ENCODE results near the gene MORN1. TPM values are rescaled to one million over a fixed set of nuclear protein-coding genes. Genes with fewer than 3 reads are reported as not detected.
"Not testable (repeated sequence)": the region's sequence is repeated elsewhere in the genome, so short reads cannot be mapped to it uniquely, and the experiment has no call there.

Gene MORN1
- total RNA-seq, 1 experiment from 2014 or later, result 6.2 TPM

DNA sequence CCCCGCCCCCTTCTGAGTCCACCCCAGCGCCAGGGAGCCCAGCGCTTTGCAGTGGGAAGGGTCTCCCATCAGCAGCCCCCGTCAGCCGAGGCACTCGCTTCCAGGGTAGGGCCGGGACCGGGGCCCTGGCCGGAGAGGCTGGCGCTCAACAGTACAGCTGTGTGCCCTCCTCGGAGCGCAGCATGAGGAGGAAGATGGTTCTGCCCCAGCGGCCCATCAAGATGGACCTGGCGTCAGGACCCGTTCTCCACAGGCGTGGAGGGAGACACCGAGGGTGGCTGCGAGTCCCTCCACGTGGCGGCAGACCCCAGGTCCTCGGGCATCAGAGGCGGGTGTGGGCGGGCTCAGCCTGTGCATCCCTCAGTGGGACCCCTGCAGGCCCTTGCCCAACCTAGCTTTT is 54.3 kb downstream of the MORN1 start:
- no peak overlapping the region for H3K27ac ChIP-seq (ENCODE audit: low read length)
- no peaks in the 10 kb centered on the region for H3K9me3 ChIP-seq (ENCODE audit: low read length)
- no peaks in the 10 kb centered on the region for H3K27me3 ChIP-seq (ENCODE audit: low read length)
- no peak overlapping the region for H2AFZ ChIP-seq (ENCODE audit: low read length)
- H3K4me2 ChIP-seq (ENCODE audit: low read depth, low read length, poor library complexity, severe bottlenecking), result no peak overlapping the region
- no peak for DNase-seq
- H3K4me1 ChIP-seq (ENCODE audit: low read length), result no peaks in the 10 kb centered on the region
- H3K79me2 ChIP-seq (ENCODE audit: low read length), result no peaks in the 10 kb centered on the region
- H3K9ac ChIP-seq (ENCODE audit: low read length), result no peak overlapping the region
- no peaks in the 10 kb centered on the region for H4K20me1 ChIP-seq (ENCODE audit: insufficient read depth, low read depth, low read length)
- H3K36me3 ChIP-seq (ENCODE audit: insufficient read depth, low read length), result no peaks in the 10 kb centered on the region
- H3K9me2 ChIP-seq (replicated peaks; ENCODE audit: insufficient read depth, low read length), result no peaks in the 10 kb centered on the region
- no peak overlapping the region for H3K4me3 ChIP-seq (ENCODE audit: low read length)

GRCh38 chr1:2336499-2336898 is 54.9 kb downstream of the MORN1 start:
- no peaks in the 10 kb centered on the region for H3K9me2 ChIP-seq (replicated peaks; ENCODE audit: insufficient read depth, low read length)
- no peak overlapping the region for H3K4me3 ChIP-seq (ENCODE audit: low read length)
- no peaks in the 10 kb centered on the region for H3K79me2 ChIP-seq (ENCODE audit: low read length)
- no peaks in the 10 kb centered on the region for H3K27me3 ChIP-seq (ENCODE audit: low read length)
- no peak for DNase-seq
- no peaks in the 10 kb centered on the region for H4K20me1 ChIP-seq (ENCODE audit: insufficient read depth, low read depth, low read length)
- H3K4me1 ChIP-seq (ENCODE audit: low read length), result no peaks in the 10 kb centered on the region
- no peaks in the 10 kb centered on the region for H3K36me3 ChIP-seq (ENCODE audit: insufficient read depth, low read length)
- no peak overlapping the region for H3K9ac ChIP-seq (ENCODE audit: low read length)
- no peaks in the 10 kb centered on the region for H3K9me3 ChIP-seq (ENCODE audit: low read length)
- no peak overlapping the region for H3K27ac ChIP-seq (ENCODE audit: low read length)
- no peak overlapping the region for H2AFZ ChIP-seq (ENCODE audit: low read length)
- H3K4me2 ChIP-seq (ENCODE audit: low read depth, low read length, poor library complexity, severe bottlenecking), result no peak overlapping the region

GRCh38 chr1:2335721-2336455 is 55.5 kb downstream of the MORN1 start:
- no peak for DNase-seq
- Histone ChIP-seq H3K36me3 (ENCODE audit: insufficient read depth, low read length) (no peaks in the 10 kb centered on the region), H3K4me1 (ENCODE audit: low read length) (no peaks in the 10 kb centered on the region)

GRCh38 chr1:2334883-2335534 is 56.3 kb downstream of the MORN1 start:
- Histone ChIP-seq H3K79me2 (ENCODE audit: low read length) (no peaks in the 10 kb centered on the region), H3K9ac (ENCODE audit: low read length) (no peak overlapping the region), H2AFZ (ENCODE audit: low read length) (no peak overlapping the region), H3K4me1 (ENCODE audit: low read length) (no peaks in the 10 kb centered on the region), H3K27ac (ENCODE audit: low read length) (no peak overlapping the region), H3K4me3 (ENCODE audit: low read length) (no peak overlapping the region), H3K36me3 (ENCODE audit: insufficient read depth, low read length) (no peaks in the 10 kb centered on the region), H3K4me2 (ENCODE audit: low read depth, low read length, poor library complexity, severe bottlenecking) (no peak overlapping the region), H3K27me3 (ENCODE audit: low read length) (no peaks in the 10 kb centered on the region), H3K9me2 (replicated peaks; ENCODE audit: insufficient read depth, low read length) (no peaks in the 10 kb centered on the region), H4K20me1 (ENCODE audit: insufficient read depth, low read depth, low read length) (no peaks in the 10 kb centered on the region), H3K9me3 (ENCODE audit: low read length) (no peaks in the 10 kb centered on the region)
- no peak for DNase-seq

More at GRCh38 chr1:2335721-2336455, 55.5 kb downstream of the MORN1 start:
- Histone ChIP-seq H4K20me1 (ENCODE audit: insufficient read depth, low read depth, low read length) (no peaks in the 10 kb centered on the region), H3K79me2 (ENCODE audit: low read length) (no peaks in the 10 kb centered on the region), H3K27ac (ENCODE audit: low read length) (no peak overlapping the region), H2AFZ (ENCODE audit: low read length) (no peak overlapping the region), H3K4me2 (ENCODE audit: low read depth, low read length, poor library complexity, severe bottlenecking) (no peak overlapping the region), H3K9me3 (ENCODE audit: low read length) (no peaks in the 10 kb centered on the region), H3K9me2 (replicated peaks; ENCODE audit: insufficient read depth, low read length) (no peaks in the 10 kb centered on the region), H3K4me3 (ENCODE audit: low read length) (no peak overlapping the region), H3K9ac (ENCODE audit: low read length) (no peak overlapping the region), H3K27me3 (ENCODE audit: low read length) (no peaks in the 10 kb centered on the region)

- no peaks in the 10 kb centered on the region for H3K9me2 ChIP-seq (replicated peaks; ENCODE audit: insufficient read depth, low read length)
- H3K4me1 ChIP-seq (ENCODE audit: low read length), result no peaks in the 10 kb centered on the region
- no peak overlapping the region for H3K9ac ChIP-seq (ENCODE audit: low read length)
- H3K27ac ChIP-seq (ENCODE audit: low read length), result no peak overlapping the region
- H4K20me1 ChIP-seq (ENCODE audit: insufficient read depth, low read depth, low read length), result no peaks in the 10 kb centered on the region
- no peak for DNase-seq
- no peak overlapping the region for H2AFZ ChIP-seq (ENCODE audit: low read length)
- no peak overlapping the region for H3K4me3 ChIP-seq (ENCODE audit: low read length)
- H3K4me2 ChIP-seq (ENCODE audit: low read depth, low read length, poor library complexity, severe bottlenecking), result no peak overlapping the region
- no peaks in the 10 kb centered on the region for H3K27me3 ChIP-seq (ENCODE audit: low read length)
- no peaks in the 10 kb centered on the region for H3K9me3 ChIP-seq (ENCODE audit: low read length)
- no peaks in the 10 kb centered on the region for H3K36me3 ChIP-seq (ENCODE audit: insufficient read depth, low read length)
- H3K79me2 ChIP-seq (ENCODE audit: low read length), result no peaks in the 10 kb centered on the region
Measured at GRCh38 chr1:2334366-2334765, 57.0 kb downstream of the MORN1 start.

- not testable (repeated sequence) for DNase-seq; H3K27me3 ChIP-seq (ENCODE audit: low read length); H3K4me1 ChIP-seq (ENCODE audit: low read length); H3K9me3 ChIP-seq (ENCODE audit: low read length); H3K9me2 ChIP-seq (replicated peaks; ENCODE audit: insufficient read depth, low read length); H3K9ac ChIP-seq (ENCODE audit: low read length); H3K79me2 ChIP-seq (ENCODE audit: low read length); H2AFZ ChIP-seq (ENCODE audit: low read length); H3K4me3 ChIP-seq (ENCODE audit: low read length); H3K27ac ChIP-seq (ENCODE audit: low read length); H4K20me1 ChIP-seq (ENCODE audit: insufficient read depth, low read depth, low read length); H3K36me3 ChIP-seq (ENCODE audit: insufficient read depth, low read length); H3K4me2 ChIP-seq (ENCODE audit: low read depth, low read length, poor library complexity, severe bottlenecking)
Measured at GRCh38 chr1:2331580-2331979, 59.8 kb downstream of the MORN1 start.

GRCh38 chr1:2331200-2331544 is 60.2 kb downstream of the MORN1 start:
- H3K4me3 ChIP-seq (ENCODE audit: low read length), result no peak overlapping the region
- H3K36me3 ChIP-seq (ENCODE audit: insufficient read depth, low read length), result no peaks in the 10 kb centered on the region
- H3K27me3 ChIP-seq (ENCODE audit: low read length), result no peaks in the 10 kb centered on the region
- H3K9me3 ChIP-seq (ENCODE audit: low read length), result no peaks in the 10 kb centered on the region
- no peak overlapping the region for H3K4me2 ChIP-seq (ENCODE audit: low read depth, low read length, poor library complexity, severe bottlenecking)
- H3K79me2 ChIP-seq (ENCODE audit: low read length), result no peaks in the 10 kb centered on the region
- no peak for DNase-seq
- H3K4me1 ChIP-seq (ENCODE audit: low read length), result no peaks in the 10 kb centered on the region
- H3K27ac ChIP-seq (ENCODE audit: low read length), result no peak overlapping the region
- no peak overlapping the region for H2AFZ ChIP-seq (ENCODE audit: low read length)
- H3K9ac ChIP-seq (ENCODE audit: low read length), result no peak overlapping the region
- H4K20me1 ChIP-seq (ENCODE audit: insufficient read depth, low read depth, low read length), result no peaks in the 10 kb centered on the region
- no peaks in the 10 kb centered on the region for H3K9me2 ChIP-seq (replicated peaks; ENCODE audit: insufficient read depth, low read length)

DNA sequence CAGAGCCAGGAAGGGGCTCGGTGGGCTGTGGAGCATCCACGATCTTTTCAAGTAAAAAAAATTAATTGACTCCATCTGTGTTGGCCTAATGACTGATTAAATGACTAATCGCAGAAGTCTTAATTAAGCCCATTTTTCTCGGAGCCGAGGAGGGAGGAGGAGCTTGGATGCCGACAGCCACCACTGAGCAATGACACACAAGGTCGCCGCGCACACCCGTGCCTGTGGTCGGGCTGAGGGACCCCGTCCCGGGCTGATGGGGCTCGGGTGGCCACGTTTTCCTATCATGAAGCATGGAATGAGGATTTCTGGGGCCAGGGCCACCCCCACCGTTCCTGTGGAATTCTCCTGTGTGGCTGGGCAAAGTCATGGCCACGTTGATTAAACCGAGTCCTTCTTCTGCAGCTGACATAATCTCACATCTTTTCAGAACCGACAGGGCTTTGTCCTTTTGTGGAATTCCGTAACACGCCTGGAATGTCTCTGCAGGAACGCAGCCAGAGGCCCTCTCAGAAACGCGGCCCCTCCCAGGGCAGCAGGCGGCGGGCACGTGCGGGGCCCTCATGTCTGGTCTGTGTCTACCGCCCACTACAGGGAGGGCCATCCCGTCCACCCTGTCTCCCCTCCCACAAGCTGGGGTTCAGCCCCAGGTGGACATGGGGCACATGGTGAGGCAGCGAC is 60.7 kb downstream of the MORN1 start:
- no peaks in the 10 kb centered on the region for H3K9me2 ChIP-seq (replicated peaks; ENCODE audit: insufficient read depth, low read length)
- H3K9me3 ChIP-seq (ENCODE audit: low read length), result no peaks in the 10 kb centered on the region
- H3K79me2 ChIP-seq (ENCODE audit: low read length), result no peaks in the 10 kb centered on the region
- H3K27me3 ChIP-seq (ENCODE audit: low read length), result no peaks in the 10 kb centered on the region
- DNase-seq, result no peak
- no peak overlapping the region for H3K9ac ChIP-seq (ENCODE audit: low read length)
- H3K36me3 ChIP-seq (ENCODE audit: insufficient read depth, low read length), result no peaks in the 10 kb centered on the region
- H3K4me2 ChIP-seq (ENCODE audit: low read depth, low read length, poor library complexity, severe bottlenecking), result no peak overlapping the region
- no peak overlapping the region for H3K27ac ChIP-seq (ENCODE audit: low read length)
- H2AFZ ChIP-seq (ENCODE audit: low read length), result no peak overlapping the region
- H3K4me3 ChIP-seq (ENCODE audit: low read length), result no peak overlapping the region
- H3K4me1 ChIP-seq (ENCODE audit: low read length), result no peaks in the 10 kb centered on the region
- no peaks in the 10 kb centered on the region for H4K20me1 ChIP-seq (ENCODE audit: insufficient read depth, low read depth, low read length)

Measured in Karpas-422 (cell line).